Epidermal melanocyte (primary cell): ENCODE measurements around the gene FAM72C.
"Not testable (repeated sequence)": the region's sequence is repeated elsewhere in the genome, so short reads cannot be mapped to it uniquely, and the experiment has no call there.

ENCODE experiments used
- DNase-seq: peaks from one replicate; pipeline ENCODE4 v3.0.0; 2011; ENCODE audit warnings: low spot score; ENCODE audit not compliant: insufficient read length

The FAM72C gene

GRCh38 chr1:143971924-143972700 lies at the start of gene FAM72C:
Gene FAM72C, minus strand, starts transcription at chr1:143971986. Its CDS starts 845 bp downstream, at chr1:143971141.
- DNase-seq = not testable (repeated sequence)

- not testable (repeated sequence) for DNase-seq
These were observed 48.4 kb upstream of the FAM72C start for GRCh38 chr1:144020001-144020738.

- DNase-seq = not testable (repeated sequence)
These were observed 47.3 kb upstream of the FAM72C start for GRCh38 chr1:144019101-144019500.

- not testable (repeated sequence) for DNase-seq
These were observed 43.6 kb upstream of the FAM72C start for GRCh38 chr1:144015180-144015966.

- not testable (repeated sequence) for DNase-seq
These were observed 42.7 kb upstream of the FAM72C start for GRCh38 chr1:144014528-144014927.

- DNase-seq = not testable (repeated sequence)
These were observed 42.3 kb upstream of the FAM72C start for GRCh38 chr1:144014121-144014520.

- DNase-seq = not testable (repeated sequence)
These were observed 40.5 kb upstream of the FAM72C start for GRCh38 chr1:144012168-144012733.

GRCh38 chr1:144009410-144009809 lies 37.6 kb upstream of the FAM72C start:
- not testable (repeated sequence) for DNase-seq

GRCh38 chr1:144004259-144004658 lies 32.5 kb upstream of the FAM72C start:
- DNase-seq = not testable (repeated sequence)

GRCh38 chr1:144003306-144004029 lies 31.7 kb upstream of the FAM72C start:
- not testable (repeated sequence) for DNase-seq

GRCh38 chr1:144002141-144002881 lies 30.5 kb upstream of the FAM72C start:
- DNase-seq = not testable (repeated sequence)

- not testable (repeated sequence) for DNase-seq
These were observed 29.3 kb upstream of the FAM72C start for GRCh38 chr1:144001077-144001476.

- DNase-seq = not testable (repeated sequence)
These were observed 24.2 kb upstream of the FAM72C start for GRCh38 chr1:143996020-143996419.

- DNase-seq = not testable (repeated sequence)
These were observed 21.6 kb upstream of the FAM72C start for GRCh38 chr1:143993301-143993907.

- DNase-seq = not testable (repeated sequence)
These were observed 18.9 kb upstream of the FAM72C start for GRCh38 chr1:143990699-143991098.

- DNase-seq = not testable (repeated sequence)
These were observed 17.9 kb upstream of the FAM72C start for GRCh38 chr1:143989719-143990118.

- not testable (repeated sequence) for DNase-seq
These were observed 17.6 kb upstream of the FAM72C start for GRCh38 chr1:143989427-143989712.

GRCh38 chr1:143988602-143989426 lies 17.0 kb upstream of the FAM72C start:
- DNase-seq = not testable (repeated sequence)

- not testable (repeated sequence) for DNase-seq
These were observed 16.1 kb upstream of the FAM72C start for GRCh38 chr1:143987868-143988267.
